HS-27A (cell line): ENCODE data around the gene AUTS2.

Source experiments
- DNase-seq: peaks from one replicate; pipeline ENCODE4 v3.0.0-alpha.2; 2012; ENCODE audit warnings: low read depth, missing footprints

Gene AUTS2

GRCh38 chr7:70132852-70133690 lies 534.8 kb downstream of the AUTS2 start:
- no peak for DNase-seq

- no peak for DNase-seq
Measured at GRCh38 chr7:70134029-70134770, 535.9 kb downstream of the AUTS2 start.

- no peak for DNase-seq
Measured at GRCh38 chr7:70135656-70136055, 537.4 kb downstream of the AUTS2 start.

GRCh38 chr7:70137126-70137525 lies 538.9 kb downstream of the AUTS2 start:
- DNase-seq, result no peak

- DNase-seq, result no peak
Measured at GRCh38 chr7:70142247-70142932, 544.1 kb downstream of the AUTS2 start.

GRCh38 chr7:70143075-70144044 lies 545.1 kb downstream of the AUTS2 start:
- DNase-seq, result no peak

- DNase-seq, result no peak
Measured at GRCh38 chr7:70148997-70149396, 550.7 kb downstream of the AUTS2 start.

- no peak for DNase-seq
Measured at GRCh38 chr7:70152313-70152712, 554.0 kb downstream of the AUTS2 start.

GRCh38 chr7:70153933-70154332 lies 555.7 kb downstream of the AUTS2 start:
- DNase-seq, result no peak

GRCh38 chr7:70154521-70155180 lies 556.4 kb downstream of the AUTS2 start:
- DNase-seq, result no peak

GRCh38 chr7:70156057-70156456 lies 557.8 kb downstream of the AUTS2 start:
- no peak for DNase-seq

GRCh38 chr7:70159121-70159520 lies 560.8 kb downstream of the AUTS2 start:
- DNase-seq, result no peak

- no peak for DNase-seq
Measured at GRCh38 chr7:70165477-70166170, 567.3 kb downstream of the AUTS2 start.

GRCh38 chr7:70171369-70171920 lies 573.2 kb downstream of the AUTS2 start:
- DNase-seq, result no peak

- DNase-seq, result no peak
Measured at GRCh38 chr7:70177166-70177565, 578.9 kb downstream of the AUTS2 start.

- DNase-seq, result no peak
Measured at GRCh38 chr7:70178211-70178610, 579.9 kb downstream of the AUTS2 start.

- no peak for DNase-seq
Measured at GRCh38 chr7:70178787-70179186, 580.5 kb downstream of the AUTS2 start.

GRCh38 chr7:70182521-70182920 lies 584.2 kb downstream of the AUTS2 start:
- no peak for DNase-seq

GRCh38 chr7:70183278-70183677 lies 585.0 kb downstream of the AUTS2 start:
- no peak for DNase-seq
